Type B pancreatic cell (in vitro differentiated cells): ENCODE data around the gene FAM78A. TPM values are rescaled to one million over a fixed set of nuclear protein-coding genes. Genes with fewer than 3 reads are reported as not detected.

Experiments
- DNase-seq: peaks from one replicate; pipeline ENCODE4 v3.0.0; 2021; ENCODE audit warnings: mixed read lengths; ENCODE audit not compliant: unreplicated experiment; ENCODE audit errors: extremely low spot score
- H3K27ac Mint-ChIP-seq: 2 replicates; pipeline ENCODE4 v1.8.0; 2021; ENCODE audit warnings: mild to moderate bottlenecking, mixed read lengths
- H3K27me3 Mint-ChIP-seq: 2 replicates; pipeline ENCODE4 v1.8.0; 2021; ENCODE audit warnings: mixed read lengths
- H3K36me3 Mint-ChIP-seq: 2 replicates; pipeline ENCODE4 v1.8.0; 2021; ENCODE audit warnings: mixed read lengths
- H3K4me1 Mint-ChIP-seq: one replicate; pipeline ENCODE4 v1.8.0; 2021; ENCODE audit warnings: mixed read lengths; ENCODE audit not compliant: unreplicated experiment
- H3K4me3 Mint-ChIP-seq: 2 replicates; pipeline ENCODE4 v1.8.0; 2021; ENCODE audit warnings: mild to moderate bottlenecking, mixed read lengths
- H3K9me3 Mint-ChIP-seq: 2 replicates; pipeline ENCODE4 v1.8.0; 2021; ENCODE audit warnings: mixed read lengths
- total RNA-seq: library from RNA; stranded (reverse); gene quantifications from 2 replicates; pipeline ENCODE4 v1.2.1, GENCODE V29; 2021; ENCODE audit warnings: low replicate concordance
- TF ChIP-seq, protein P1 (sequence below): fragments of 200-600 bp; sonication (generic); conservative IDR thresholded peaks from 2 replicates; pipeline ENCODE4 v1.5.0; 2021; ENCODE audit warnings: antibody characterized with exemption, mild to moderate bottlenecking

Gene FAM78A
- total RNA-seq, 1 donor from 2014 or later, result 1.9 TPM

GRCh38 chr9:131308906-131309529 is 32.7 kb upstream of the FAM78A start:
- Mint-ChIP-seq H3K9me3 (no peaks in the 10 kb centered on the region), H3K4me1 (no peaks in the 10 kb centered on the region), H3K36me3 (no peaks in the 10 kb centered on the region), H3K4me3 (no peak overlapping the region), H3K27ac (no peak overlapping the region), H3K27me3 (no peaks in the 10 kb centered on the region)
- TF ChIP-seq, protein P1, sequence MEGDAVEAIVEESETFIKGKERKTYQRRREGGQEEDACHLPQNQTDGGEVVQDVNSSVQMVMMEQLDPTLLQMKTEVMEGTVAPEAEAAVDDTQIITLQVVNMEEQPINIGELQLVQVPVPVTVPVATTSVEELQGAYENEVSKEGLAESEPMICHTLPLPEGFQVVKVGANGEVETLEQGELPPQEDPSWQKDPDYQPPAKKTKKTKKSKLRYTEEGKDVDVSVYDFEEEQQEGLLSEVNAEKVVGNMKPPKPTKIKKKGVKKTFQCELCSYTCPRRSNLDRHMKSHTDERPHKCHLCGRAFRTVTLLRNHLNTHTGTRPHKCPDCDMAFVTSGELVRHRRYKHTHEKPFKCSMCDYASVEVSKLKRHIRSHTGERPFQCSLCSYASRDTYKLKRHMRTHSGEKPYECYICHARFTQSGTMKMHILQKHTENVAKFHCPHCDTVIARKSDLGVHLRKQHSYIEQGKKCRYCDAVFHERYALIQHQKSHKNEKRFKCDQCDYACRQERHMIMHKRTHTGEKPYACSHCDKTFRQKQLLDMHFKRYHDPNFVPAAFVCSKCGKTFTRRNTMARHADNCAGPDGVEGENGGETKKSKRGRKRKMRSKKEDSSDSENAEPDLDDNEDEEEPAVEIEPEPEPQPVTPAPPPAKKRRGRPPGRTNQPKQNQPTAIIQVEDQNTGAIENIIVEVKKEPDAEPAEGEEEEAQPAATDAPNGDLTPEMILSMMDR, result no peak
- no peak for DNase-seq

GRCh38 chr9:131308452-131308851 is 32.1 kb upstream of the FAM78A start:
- no peaks in the 10 kb centered on the region for H3K27me3 Mint-ChIP-seq
- H3K4me1 Mint-ChIP-seq, result no peaks in the 10 kb centered on the region
- H3K27ac Mint-ChIP-seq, result no peak overlapping the region
- no peaks in the 10 kb centered on the region for H3K9me3 Mint-ChIP-seq
- H3K36me3 Mint-ChIP-seq, result no peaks in the 10 kb centered on the region
- DNase-seq, result no peak
- H3K4me3 Mint-ChIP-seq, result no peak overlapping the region
- TF ChIP-seq, protein P1, result no peak

DNA sequence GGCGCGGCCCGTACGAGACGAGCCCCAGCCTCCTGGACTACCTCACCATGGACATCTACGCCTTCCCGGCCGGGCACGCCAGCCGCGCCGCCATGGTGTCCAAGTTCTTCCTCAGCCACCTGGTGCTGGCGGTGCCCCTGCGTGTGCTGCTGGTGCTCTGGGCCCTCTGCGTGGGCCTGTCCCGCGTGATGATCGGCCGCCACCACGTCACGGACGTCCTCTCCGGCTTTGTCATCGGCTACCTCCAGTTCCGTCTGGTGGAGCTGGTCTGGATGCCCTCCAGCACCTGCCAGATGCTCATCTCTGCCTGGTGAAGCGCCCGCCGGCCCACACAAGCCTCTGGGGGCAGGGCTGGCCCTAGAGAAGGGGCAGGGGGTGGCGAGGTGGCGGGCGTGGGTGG is 31.7 kb upstream of the FAM78A start:
- no peak for DNase-seq
- Mint-ChIP-seq H3K27me3 (no peaks in the 10 kb centered on the region), H3K36me3 (no peaks in the 10 kb centered on the region), H3K27ac (no peak overlapping the region), H3K4me3 (no peak overlapping the region), H3K9me3 (no peaks in the 10 kb centered on the region), H3K4me1 (no peaks in the 10 kb centered on the region)
- TF ChIP-seq, protein P1, result no peak

- Mint-ChIP-seq H3K36me3 (no peaks in the 10 kb centered on the region), H3K4me3 (no peak overlapping the region), H3K9me3 (no peaks in the 10 kb centered on the region), H3K27me3 (no peaks in the 10 kb centered on the region), H3K4me1 (no peaks in the 10 kb centered on the region), H3K27ac (no peak overlapping the region)
- no peak for DNase-seq
- TF ChIP-seq, protein P1, result no peak
These were observed 30.2 kb upstream of the FAM78A start for GRCh38 chr9:131306397-131307004.

DNA sequence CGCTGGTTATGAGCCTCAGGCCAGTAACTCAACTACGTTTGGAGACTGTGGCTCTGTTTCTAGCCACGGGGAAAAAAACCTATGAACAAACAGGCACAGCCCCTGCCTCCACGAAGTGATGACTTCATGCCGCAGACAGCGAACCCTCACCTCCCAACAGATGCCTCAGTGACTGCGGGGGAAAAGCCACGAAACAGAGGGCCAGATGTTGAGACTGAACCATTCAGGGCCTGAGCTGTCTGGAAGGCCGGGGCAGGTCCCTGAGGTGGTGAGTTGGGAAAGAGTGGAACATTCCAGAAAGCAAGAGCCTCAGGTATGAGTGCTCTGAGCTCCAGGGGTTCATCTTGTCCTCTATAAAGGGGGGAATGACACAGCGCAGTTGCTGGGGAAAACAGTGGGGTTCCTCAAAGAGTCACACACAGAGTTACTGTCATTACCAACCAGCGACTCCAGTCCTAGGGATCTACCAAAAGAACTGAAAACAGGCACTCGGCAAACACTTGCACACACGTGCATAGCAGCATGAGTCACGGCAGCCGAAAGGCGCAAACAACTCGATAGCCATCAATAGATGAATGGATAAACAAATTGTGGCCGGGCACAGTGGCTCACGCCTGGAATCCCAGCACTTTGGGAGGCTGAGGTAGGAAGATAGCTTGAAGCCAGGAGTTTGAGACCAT is 28.5 kb upstream of the FAM78A start:
- DNase-seq, result no peak
- Mint-ChIP-seq H3K4me3 (no peak overlapping the region), H3K36me3 (no peaks in the 10 kb centered on the region), H3K4me1 (no peaks in the 10 kb centered on the region), H3K27me3 (no peaks in the 10 kb centered on the region), H3K9me3 (no peaks in the 10 kb centered on the region), H3K27ac (no peak overlapping the region)
- TF ChIP-seq, protein P1, result no peak
